K562 (cell line): ENCODE data around the gene CACNA1S. TPM values are rescaled to one million over a fixed set of nuclear protein-coding genes. Genes with fewer than 3 reads are reported as not detected.

Source experiments
- ATAC-seq: fragments of 200-7000 bp; cut with Tn5 transposase; 3 replicates; pipeline ENCODE4 v1.9.1; 2020; ENCODE audit warnings: moderate library complexity
- BruUV-seq: library from RNA; stranded (reverse); fragments of 400-500 nt; replicated peaks from 2 replicates; lab custom pipeline; 2021; lab: Mats Ljungman, UMichigan
- CTCF ChIA-PET: fragments of 300-600 bp; formaldehyde crosslinking; extraction: SDS; loops from one replicate; lab custom pipeline; 2021; ENCODE audit warnings: low intra/inter-chr PET ratio; lab: Yijun Ruan, JAX
- POLR2A ChIA-PET: fragments of 300-600, 350-650 bp; sonication (Branson Sonifier 250); formaldehyde crosslinking; extraction: SDS; loops from one replicate; lab custom pipeline; 2021; ENCODE audit warnings: antibody characterized with exemption, inconsistent platforms; lab: Yijun Ruan, JAX
- DNase-seq, 4 experiments: peaks; one replicate each; pipeline versions ENCODE4 v3.0.0 to v3.0.0-alpha.2; 2011 to 2018; ENCODE audit warnings: low spot score in 3 of 4, mixed read lengths in 3 of 4; ENCODE audit errors: extremely low read depth in 1 of 4
- FAIRE-seq: peaks from 2 replicates; lab custom pipeline; 2011; peaks lifted over from hg19 to GRCh38; lab: Jason Lieb, UNC
- H2AFZ ChIP-seq: 2 replicates; pipeline ENCODE4 v1.6.0; 2011; ENCODE audit warnings: low read depth, low read length, control low read depth, inconsistent platforms
- H3K27ac ChIP-seq: fragments of 200-600 bp; 3 replicates; pipeline ENCODE4 v1.8.0; 2011; ENCODE audit warnings: low read depth, mild to moderate bottlenecking, control low read depth, inconsistent platforms, low read length, moderate library complexity, mixed read lengths; ENCODE audit errors: extremely low read depth
- H3K27me3 ChIP-seq, 2 experiments: fragments of 300-600 bp in 1 of 2; 2 replicates in 1 of 2; 3 replicates in 1 of 2; pipeline versions ENCODE4 v1.6.0 to v1.8.0; 2011; ENCODE audit warnings: inconsistent platforms in 2 of 2, low read length in 2 of 2, mild to moderate bottlenecking in 1 of 2, mixed read lengths in 1 of 2, moderate library complexity in 1 of 2; ENCODE audit not compliant: control insufficient read depth in 2 of 2, insufficient read depth in 2 of 2
- H3K36me3 ChIP-seq: fragments of 300-600 bp; 3 replicates; pipeline ENCODE4 v1.8.0; 2011; ENCODE audit warnings: mild to moderate bottlenecking, low read length, inconsistent platforms; ENCODE audit not compliant: control insufficient read depth, insufficient read depth
- H3K4me1 ChIP-seq, 2 experiments: fragments of 200-600 bp in 1 of 2; replicated peaks in 1 of 2; 2 replicates in 1 of 2; 3 replicates in 1 of 2; pipeline versions ENCODE4 v1.5.1 to v1.8.0; 2011; ENCODE audit warnings: inconsistent platforms in 2 of 2, low read length in 2 of 2, mild to moderate bottlenecking in 1 of 2, mixed read lengths in 1 of 2, moderate library complexity in 1 of 2; ENCODE audit not compliant: control insufficient read depth in 2 of 2, insufficient read depth in 2 of 2
- H3K4me2 ChIP-seq: 2 replicates; pipeline ENCODE4 v1.6.1; 2011; ENCODE audit warnings: low read length, control low read depth, inconsistent platforms, mixed read lengths; ENCODE audit not compliant: insufficient read depth
- H3K4me3 ChIP-seq: fragments of 200-600 bp; sonication (generic), shearing (Covaris generic); 2 replicates; pipeline ENCODE4 v1.5.1; 2016; ENCODE audit warnings: control low read depth, inconsistent platforms
- H3K79me2 ChIP-seq: fragments of 200-600 bp; 3 replicates; pipeline ENCODE4 v1.8.0; 2011; ENCODE audit warnings: low read length, inconsistent platforms; ENCODE audit not compliant: control insufficient read depth, insufficient read depth
- H3K9ac ChIP-seq, 2 experiments: 2 replicates each; pipeline versions ENCODE4 v1.6.0 to v1.6.1; 2011; ENCODE audit warnings: low read depth in 2 of 2, low read length in 2 of 2, control low read depth in 1 of 2, inconsistent platforms in 1 of 2, mild to moderate bottlenecking in 1 of 2, mixed read lengths in 1 of 2; ENCODE audit not compliant: insufficient read depth in 1 of 2
- H3K9me1 ChIP-seq: one replicate; pipeline ENCODE4 v1.6.0; 2011; ENCODE audit warnings: inconsistent platforms, mild to moderate bottlenecking, low read length, moderate library complexity; ENCODE audit not compliant: control insufficient read depth, insufficient read depth
- H3K9me3 ChIP-seq: replicated peaks from 2 replicates; pipeline ENCODE4 v1.5.1; 2011; ENCODE audit warnings: low read depth, low read length, inconsistent platforms; ENCODE audit not compliant: control insufficient read depth, insufficient read depth
- H4K20me1 ChIP-seq: replicated peaks from 2 replicates; pipeline ENCODE4 v1.6.1; 2011; ENCODE audit warnings: low read length, inconsistent platforms, mixed read lengths; ENCODE audit not compliant: control insufficient read depth, insufficient read depth
- BRD9 ChIP-seq: fragments of 450-650 bp; IDR thresholded peaks from 2 replicates; pipeline ENCODE4 v1.6.1; 2018; ENCODE audit warnings: low read depth; ENCODE audit not compliant: partially characterized antibody
- ELF4 ChIP-seq: fragments of 450-650 bp; formaldehyde crosslinking; IDR thresholded peaks from 2 replicates; pipeline ENCODE4 v1.4.0; 2022; ENCODE audit warnings: missing genetic modification characterization
- KLF10 ChIP-seq: fragments of 250-450 bp; sonication (Bioruptor Pico); IDR thresholded peaks from 2 replicates; pipeline ENCODE4 v1.6.1; 2021; ENCODE audit warnings: matching md5 sums
- MTA3 ChIP-seq: fragments of 450-650 bp; formaldehyde crosslinking; IDR thresholded peaks from 2 replicates; pipeline ENCODE4 v1.6.1; 2017; ENCODE audit warnings: mild to moderate bottlenecking, borderline replicate concordance
- PRMT5 ChIP-seq: sonication (generic); formaldehyde crosslinking; IDR thresholded peaks from 2 replicates; pipeline ENCODE4 v1.5.0; 2020; ENCODE audit warnings: missing genetic modification reagents
- SETDB1 ChIP-seq: IDR thresholded peaks from one replicate; pipeline ENCODE4 v1.6.1; 2012; ENCODE audit warnings: low read length, control low read depth, inconsistent platforms
- SOX6 ChIP-seq: fragments of 450-650 bp; IDR thresholded peaks from 2 replicates; pipeline ENCODE4 v1.6.1; 2014; ENCODE audit warnings: mild to moderate bottlenecking
- SRSF7 ChIP-seq: fragments of 200-400 bp; formaldehyde crosslinking; optimal IDR thresholded peaks from 2 replicates; pipeline ENCODE3; 2017; ENCODE audit warnings: mild to moderate bottlenecking, low read depth, low read length
- WGBS: fragments of 100-300 bp; shearing (Covaris generic); methylation state at CpG from one replicate; pipeline ENCODE4 v1.1.6; 2016; ENCODE audit warnings: low coverage, mixed read lengths; ENCODE audit not compliant: insufficient coverage; ENCODE audit errors: missing lambda C conversion rate; 5-methylcytosine and 5-hydroxymethylcytosine counted together
- in situ Hi-C: fragments of 300-500 bp; cut with MboI; formaldehyde crosslinking; loops from 4 replicates; pipeline ENCODE4 v1.15.0; 2018; ENCODE audit warnings: inconsistent platforms, mixed read lengths
- intact Hi-C: fragments of 100-400 bp; cut with micrococcal nuclease; formaldehyde crosslinking; loops from 2 replicates; pipeline ENCODE4 v1.14.2; 2022
- polyA plus RNA-seq, 8 experiments: library from polyadenylated mRNA; depleted of rRNA in 4 of 8; stranded (reverse) in 5 of 8; unstranded in 3 of 8; fragments of >200 nt; fragmentation: Nextera tagmentation in 2 of 8; fragmentation: Illumina TruSeq in 1 of 8; extraction: Ambion mirVana in 2 of 8; extraction: Trizol in 1 of 8; gene quantifications; 2 replicates each; pipeline versions ENCODE4 v1.2.1 to v1.2.3, GENCODE V29; 2011 to 2014; ENCODE audit warnings: inconsistent platforms in 1 of 8, missing spikeins in 1 of 8
- total RNA-seq, 7 experiments: library from RNA; depleted of rRNA in 6 of 7; stranded (reverse); fragments of >200 nt in 6 of 7; fragmentation: Illumina TruSeq in 2 of 7; extraction: Trizol in 2 of 7; gene quantifications; 2 replicates each; pipeline versions ENCODE4 v1.2.1 to v1.2.3, GENCODE V29; 2011 to 2021; ENCODE audit warnings: low replicate concordance in 1 of 7
- TF ChIP-seq, protein P1 (sequence below), 2 experiments: fragments of 450-650 bp; IDR thresholded peaks; 2 replicates each; pipeline ENCODE4 v1.6.1; 2018; ENCODE audit warnings: mild to moderate bottlenecking in 2 of 2, low read depth in 1 of 2; ENCODE audit not compliant: partially characterized antibody in 2 of 2
- TF ChIP-seq, protein P2 (sequence below): fragments of 250-450 bp; sonication (Bioruptor Pico); IDR thresholded peaks from 2 replicates; pipeline ENCODE4 v1.8.0; 2022; ENCODE audit warnings: inconsistent platforms
- TF ChIP-seq, protein P3 (sequence below): fragments of 450-650 bp; IDR thresholded peaks from 2 replicates; pipeline ENCODE4 v1.7.0; 2016; ENCODE audit warnings: borderline replicate concordance

Gene CACNA1S
- total and polyA plus RNA-seq, 9 of the 15 experiments (the other 6 are each of a cell fraction or from before 2014, with no cell fraction given), result not detected

GRCh38 chr1:201004154-201004553, 108.1 kb downstream of the CACNA1S start (continued):
- TF ChIP-seq, protein P1, sequence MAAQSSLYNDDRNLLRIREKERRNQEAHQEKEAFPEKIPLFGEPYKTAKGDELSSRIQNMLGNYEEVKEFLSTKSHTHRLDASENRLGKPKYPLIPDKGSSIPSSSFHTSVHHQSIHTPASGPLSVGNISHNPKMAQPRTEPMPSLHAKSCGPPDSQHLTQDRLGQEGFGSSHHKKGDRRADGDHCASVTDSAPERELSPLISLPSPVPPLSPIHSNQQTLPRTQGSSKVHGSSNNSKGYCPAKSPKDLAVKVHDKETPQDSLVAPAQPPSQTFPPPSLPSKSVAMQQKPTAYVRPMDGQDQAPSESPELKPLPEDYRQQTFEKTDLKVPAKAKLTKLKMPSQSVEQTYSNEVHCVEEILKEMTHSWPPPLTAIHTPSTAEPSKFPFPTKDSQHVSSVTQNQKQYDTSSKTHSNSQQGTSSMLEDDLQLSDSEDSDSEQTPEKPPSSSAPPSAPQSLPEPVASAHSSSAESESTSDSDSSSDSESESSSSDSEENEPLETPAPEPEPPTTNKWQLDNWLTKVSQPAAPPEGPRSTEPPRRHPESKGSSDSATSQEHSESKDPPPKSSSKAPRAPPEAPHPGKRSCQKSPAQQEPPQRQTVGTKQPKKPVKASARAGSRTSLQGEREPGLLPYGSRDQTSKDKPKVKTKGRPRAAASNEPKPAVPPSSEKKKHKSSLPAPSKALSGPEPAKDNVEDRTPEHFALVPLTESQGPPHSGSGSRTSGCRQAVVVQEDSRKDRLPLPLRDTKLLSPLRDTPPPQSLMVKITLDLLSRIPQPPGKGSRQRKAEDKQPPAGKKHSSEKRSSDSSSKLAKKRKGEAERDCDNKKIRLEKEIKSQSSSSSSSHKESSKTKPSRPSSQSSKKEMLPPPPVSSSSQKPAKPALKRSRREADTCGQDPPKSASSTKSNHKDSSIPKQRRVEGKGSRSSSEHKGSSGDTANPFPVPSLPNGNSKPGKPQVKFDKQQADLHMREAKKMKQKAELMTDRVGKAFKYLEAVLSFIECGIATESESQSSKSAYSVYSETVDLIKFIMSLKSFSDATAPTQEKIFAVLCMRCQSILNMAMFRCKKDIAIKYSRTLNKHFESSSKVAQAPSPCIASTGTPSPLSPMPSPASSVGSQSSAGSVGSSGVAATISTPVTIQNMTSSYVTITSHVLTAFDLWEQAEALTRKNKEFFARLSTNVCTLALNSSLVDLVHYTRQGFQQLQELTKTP (IDR thresholded peaks at IDR 0.05; ENCODE audit: low read depth in 1 of 2, partially characterized antibody in 2 of 2), result no peak
- TF ChIP-seq ELF4, result no peak
- no peak for TF ChIP-seq SRSF7
- no peak for TF ChIP-seq SETDB1
- TF ChIP-seq KLF10, result no peak

- WGBS, result 0% methylated on average over 1 of the region's 1 CpG
- Histone ChIP-seq H3K9me3 (no peaks in the 10 kb centered on the region), H4K20me1 (peaks cover 12% of the 10 kb centered on the region; the same call in 1 of the 2 replicates), H3K27me3 (no peaks in the 10 kb centered on the region), H3K36me3 (no peaks in the 10 kb centered on the region; the same call in 2 of the 3 replicates), H3K4me3 (no peak overlapping the region), H3K4me1 (peaks cover 0 to 9% of the 10 kb centered on the region in 2 experiments; a peak in 2 of 5 replicates), H3K9ac (peak overlapping the region in 1 of 2 experiments; percentile 62; a peak in 1 of 4 replicates), H3K27ac (no peak overlapping the region), H3K79me2 (no peaks in the 10 kb centered on the region), H3K9me1 (peaks cover 7% of the 10 kb centered on the region), H2AFZ (no peak overlapping the region), H3K4me2 (no peak overlapping the region)
- no peak for ATAC-seq
- POLR2A ChIA-PET, result no interaction called here
- intact Hi-C loops, result no loop called here
- CTCF ChIA-PET, result no interaction called here
- in situ Hi-C loops, result no loop called here
- BruUV-seq, result no TSS peak
- no peak for FAIRE-seq
- DNase-seq, result no peak
- TF ChIP-seq, protein P2, sequence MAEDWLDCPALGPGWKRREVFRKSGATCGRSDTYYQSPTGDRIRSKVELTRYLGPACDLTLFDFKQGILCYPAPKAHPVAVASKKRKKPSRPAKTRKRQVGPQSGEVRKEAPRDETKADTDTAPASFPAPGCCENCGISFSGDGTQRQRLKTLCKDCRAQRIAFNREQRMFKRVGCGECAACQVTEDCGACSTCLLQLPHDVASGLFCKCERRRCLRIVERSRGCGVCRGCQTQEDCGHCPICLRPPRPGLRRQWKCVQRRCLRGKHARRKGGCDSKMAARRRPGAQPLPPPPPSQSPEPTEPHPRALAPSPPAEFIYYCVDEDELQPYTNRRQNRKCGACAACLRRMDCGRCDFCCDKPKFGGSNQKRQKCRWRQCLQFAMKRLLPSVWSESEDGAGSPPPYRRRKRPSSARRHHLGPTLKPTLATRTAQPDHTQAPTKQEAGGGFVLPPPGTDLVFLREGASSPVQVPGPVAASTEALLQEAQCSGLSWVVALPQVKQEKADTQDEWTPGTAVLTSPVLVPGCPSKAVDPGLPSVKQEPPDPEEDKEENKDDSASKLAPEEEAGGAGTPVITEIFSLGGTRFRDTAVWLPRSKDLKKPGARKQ (CRISPR knock-in tag), result no peak
- TF ChIP-seq, protein P3, sequence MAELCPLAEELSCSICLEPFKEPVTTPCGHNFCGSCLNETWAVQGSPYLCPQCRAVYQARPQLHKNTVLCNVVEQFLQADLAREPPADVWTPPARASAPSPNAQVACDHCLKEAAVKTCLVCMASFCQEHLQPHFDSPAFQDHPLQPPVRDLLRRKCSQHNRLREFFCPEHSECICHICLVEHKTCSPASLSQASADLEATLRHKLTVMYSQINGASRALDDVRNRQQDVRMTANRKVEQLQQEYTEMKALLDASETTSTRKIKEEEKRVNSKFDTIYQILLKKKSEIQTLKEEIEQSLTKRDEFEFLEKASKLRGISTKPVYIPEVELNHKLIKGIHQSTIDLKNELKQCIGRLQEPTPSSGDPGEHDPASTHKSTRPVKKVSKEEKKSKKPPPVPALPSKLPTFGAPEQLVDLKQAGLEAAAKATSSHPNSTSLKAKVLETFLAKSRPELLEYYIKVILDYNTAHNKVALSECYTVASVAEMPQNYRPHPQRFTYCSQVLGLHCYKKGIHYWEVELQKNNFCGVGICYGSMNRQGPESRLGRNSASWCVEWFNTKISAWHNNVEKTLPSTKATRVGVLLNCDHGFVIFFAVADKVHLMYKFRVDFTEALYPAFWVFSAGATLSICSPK, result no peak
- TF ChIP-seq BRD9 (no peak), SOX6 (no peak), PRMT5 (no peak), MTA3 (no peak)
Measured at GRCh38 chr1:201002510-201002909, 109.7 kb downstream of the CACNA1S start.
